Sigmoid colon (tissue), 7 donors: ENCODE data around the gene LRRC34. TPM values are rescaled to one million over a fixed set of nuclear protein-coding genes. Genes with fewer than 3 reads are reported as not detected.

ENCODE experiments used
- DNase-seq: peaks from one replicate; pipeline ENCODE4 v3.0.0-alpha.2; 2019
- H3K27ac ChIP-seq, 4 donors: fragments of 200-600 bp; sonication (generic); one replicate each; pipeline ENCODE4 v1.5.1; 2016 to 2019; ENCODE audit warnings: mild to moderate bottlenecking in 1 of 4
- H3K27me3 ChIP-seq, 3 donors: fragments of 200-600 bp; sonication (generic); one replicate each; pipeline ENCODE4 v1.5.1; 2019; ENCODE audit warnings: mild to moderate bottlenecking in 1 of 3
- H3K36me3 ChIP-seq, 4 donors: fragments of 200-600 bp; sonication (generic); one replicate each; pipeline ENCODE4 v1.5.1; 2016 to 2019
- H3K4me1 ChIP-seq, 4 donors: fragments of 200-600 bp; sonication (generic); one replicate each; pipeline ENCODE4 v1.5.1; 2017 to 2019
- H3K4me3 ChIP-seq, 4 donors: fragments of 200-600 bp; sonication (generic); one replicate each; pipeline ENCODE4 v1.5.1; 2017 to 2019; ENCODE audit warnings: mild to moderate bottlenecking in 2 of 4, moderate library complexity in 1 of 4
- H3K9me3 ChIP-seq, 4 donors: fragments of 200-600 bp in 3 of 4; sonication (generic) in 3 of 4; one replicate each; pipeline versions ENCODE4 v1.5.1 to v1.6.1; 2013 to 2019
- CTCF ChIP-seq, 4 experiments: fragments of 450-650 bp in 3 of 4; fragments of 200-600 bp in 1 of 4; IDR thresholded peaks; one replicate each; pipeline ENCODE4 v1.5.1; 2016 to 2019; ENCODE audit warnings: antibody characterized with exemption in 4 of 4, mild to moderate bottlenecking in 3 of 4, moderate library complexity in 2 of 4
- EP300 ChIP-seq, 4 donors: sonication (generic); formaldehyde crosslinking; IDR thresholded peaks; one replicate each; pipeline ENCODE4 v1.6.1; 2017; ENCODE audit warnings: antibody characterized with exemption in 4 of 4
- POLR2A ChIP-seq, 2 donors: fragments of 450-650 bp; IDR thresholded peaks; one replicate each; pipeline ENCODE4 v1.6.1; 2016; ENCODE audit warnings: antibody characterized with exemption in 2 of 2, mild to moderate bottlenecking in 2 of 2, moderate library complexity in 2 of 2
- POLR2AphosphoS5 ChIP-seq, 4 donors: sonication (generic); formaldehyde crosslinking; IDR thresholded peaks; one replicate each; pipeline ENCODE4 v1.6.1; 2017; ENCODE audit warnings: antibody characterized with exemption in 4 of 4
- WGBS, 2 donors: extraction: QIAGEN DNeasy Blood & Tissue Kit; methylation state at CpG; one replicate each; pipeline ENCODE4 v1.1.7; 2013; 5-methylcytosine and 5-hydroxymethylcytosine counted together
- intact Hi-C: fragments of 100-400 bp; cut with DNase I; formaldehyde crosslinking; loops from one replicate; pipeline ENCODE4 v1.15.1; 2023
- polyA plus RNA-seq, 3 donors: library from polyadenylated mRNA; stranded (reverse); fragments of 200-250 nt; gene quantifications; one replicate each; pipeline ENCODE4 v1.2.3, GENCODE V29; 2013
- total RNA-seq, 4 donors: library from RNA; depleted of rRNA; stranded (reverse); fragments of >200 nt; gene quantifications; one replicate each; pipeline ENCODE4 v1.1.0, GENCODE V29; 2016
- donor health status: healthy with polysubstance abuse.
- donor health status: Bipolar disorder and iron deficiency.
- donor health status: healthy.

Gene LRRC34
- total and polyA plus RNA-seq, 7 donors: 0.60 to 3.9 (median 1.4) TPM; not detected in 1

DNA sequence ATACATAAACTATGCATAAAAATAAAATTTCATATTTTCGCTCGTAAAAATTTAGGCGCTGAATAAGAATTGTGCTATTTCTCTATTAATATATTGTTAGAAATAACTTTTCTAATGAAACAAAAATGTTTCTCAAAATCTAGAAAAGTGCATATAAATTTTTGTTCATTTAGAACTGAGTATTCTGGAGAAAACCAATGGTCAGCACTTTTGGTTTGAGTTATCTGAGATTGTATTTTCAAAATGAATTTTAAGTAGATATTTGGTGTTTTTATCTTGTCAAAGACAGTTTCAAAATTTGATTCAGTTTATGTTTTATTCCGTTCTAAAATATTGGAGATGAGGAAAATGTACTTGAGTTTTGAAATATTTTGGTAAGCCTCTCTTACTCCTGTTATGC is 25.6 kb downstream of the LRRC34 start:
- intact Hi-C loops: no loop called here
- 97 to 98% methylated on average over 4 of the region's 4 CpGs for WGBS, 2 donors
- H3K36me3 ChIP-seq: peaks cover 10 to 86% (median 32%) of the 10 kb centered on the region in 4 donors

DNA sequence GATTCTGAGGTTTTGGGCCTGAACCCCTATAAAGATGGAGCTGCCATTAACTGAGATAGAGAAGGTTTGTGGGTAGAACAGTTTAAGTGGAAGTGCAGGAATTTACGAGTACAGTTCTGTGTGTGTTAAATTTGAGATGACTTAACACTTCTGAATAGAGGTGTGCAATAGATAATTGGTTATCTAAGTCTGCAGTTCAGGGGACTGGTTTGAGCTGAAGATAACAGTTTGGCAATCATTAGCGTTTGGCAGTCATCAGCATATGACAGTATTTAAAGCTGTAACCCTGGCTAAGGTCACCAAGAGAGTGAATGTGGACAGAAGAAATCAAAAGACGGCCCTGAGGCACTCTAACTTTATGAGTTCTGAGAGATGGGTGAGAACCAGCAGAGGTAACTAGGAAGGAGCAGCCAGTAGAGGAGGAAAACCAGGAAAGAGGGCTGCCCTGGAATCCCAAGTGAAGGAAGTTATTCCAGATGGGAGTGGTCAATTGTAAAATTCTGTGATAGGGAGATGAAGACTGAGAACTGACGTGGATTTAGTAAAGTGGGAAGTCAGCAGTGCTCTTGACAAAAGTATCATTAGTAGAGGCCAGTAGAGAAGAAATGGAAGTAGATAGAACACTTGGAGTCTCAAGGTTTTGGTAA is 31.4 kb downstream of the LRRC34 start:
- Histone ChIP-seq H3K36me3 (peaks cover 20 to 98% (median 51%) of the 10 kb centered on the region in 4 donors), H3K9me3 (no peaks in the 10 kb centered on the region), H3K27me3 (no peaks in the 10 kb centered on the region), H3K27ac (no peak overlapping the region), H3K4me3 (no peak overlapping the region), H3K4me1 (peaks cover 0 to under 1% (median 0%) of the 10 kb centered on the region in 4 donors)
- no peak for DNase-seq
- intact Hi-C loops: no loop called here
- TF ChIP-seq EP300 (IDR thresholded peaks at IDR 0.05) (no peak), POLR2A (IDR thresholded peaks at IDR 0.05) (no peak), POLR2AphosphoS5 (IDR thresholded peaks at IDR 0.05) (no peak), CTCF (IDR thresholded peaks at IDR 0.05) (no peak)
- 66 to 83% methylated on average over 4 of the region's 4 CpGs for WGBS, 2 donors

More for the DNA sequence above, 25.6 kb downstream of the LRRC34 start:
- no peak overlapping the region for H3K27ac ChIP-seq
- no peaks in the 10 kb centered on the region for H3K9me3 ChIP-seq
- no peak overlapping the region for H3K4me3 ChIP-seq
- no peak for DNase-seq
- no peaks in the 10 kb centered on the region for H3K27me3 ChIP-seq
- no peak for TF ChIP-seq POLR2AphosphoS5 (IDR thresholded peaks at IDR 0.05)
- no peak for TF ChIP-seq CTCF (IDR thresholded peaks at IDR 0.05)
- TF ChIP-seq POLR2A (IDR thresholded peaks at IDR 0.05): no peak
- no peak for TF ChIP-seq EP300 (IDR thresholded peaks at IDR 0.05)
- no peaks in the 10 kb centered on the region for H3K4me1 ChIP-seq

DNA sequence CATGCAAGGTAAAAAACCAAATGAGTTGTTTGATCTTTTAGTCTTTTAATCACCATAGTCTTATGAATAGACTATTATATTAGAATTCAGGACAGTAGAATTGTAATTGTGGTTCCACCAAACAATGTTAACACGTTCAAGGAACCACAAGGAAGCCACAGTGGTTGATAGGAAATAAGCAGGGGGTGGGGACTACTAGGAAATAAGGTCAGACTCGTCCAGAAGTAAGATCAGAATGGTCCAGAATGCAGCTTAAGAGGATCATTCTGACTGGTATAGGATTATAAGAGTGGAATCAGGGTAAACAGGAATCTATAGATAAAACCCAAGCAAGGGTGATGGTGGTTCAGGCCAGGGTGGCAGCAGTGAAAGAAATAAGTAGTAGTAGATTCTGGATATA is 32.0 kb downstream of the LRRC34 start:
- TF ChIP-seq EP300 (IDR thresholded peaks at IDR 0.05): no peak
- no peak for TF ChIP-seq POLR2A (IDR thresholded peaks at IDR 0.05)
- no peak for TF ChIP-seq POLR2AphosphoS5 (IDR thresholded peaks at IDR 0.05)
- no peak for TF ChIP-seq CTCF (IDR thresholded peaks at IDR 0.05)
- H3K4me1 ChIP-seq: peaks cover 0 to 7% (median 2%) of the 10 kb centered on the region in 4 donors
- H3K9me3 ChIP-seq: no peaks in the 10 kb centered on the region
- H3K4me3 ChIP-seq: no peak overlapping the region
- H3K27me3 ChIP-seq: no peaks in the 10 kb centered on the region
- intact Hi-C loops: no loop called here
- no peak overlapping the region for H3K27ac ChIP-seq
- DNase-seq: no peak
- H3K36me3 ChIP-seq: peaks cover 20 to 98% (median 47%) of the 10 kb centered on the region in 4 donors
- 52 to 66% methylated on average over 2 of the region's 2 CpGs for WGBS, 2 donors

- H3K4me1 ChIP-seq: peaks cover 0 to 28% (median 23%) of the 10 kb centered on the region in 4 donors
- H3K9me3 ChIP-seq: no peaks in the 10 kb centered on the region
- no peak overlapping the region for H3K27ac ChIP-seq
- no peak for DNase-seq
- peaks cover 20 to 85% (median 39%) of the 10 kb centered on the region in 4 donors for H3K36me3 ChIP-seq
- TF ChIP-seq POLR2AphosphoS5 (IDR thresholded peaks at IDR 0.05): no peak
- no peak for TF ChIP-seq CTCF (IDR thresholded peaks at IDR 0.05)
- no peak for TF ChIP-seq EP300 (IDR thresholded peaks at IDR 0.05)
- no peak for TF ChIP-seq POLR2A (IDR thresholded peaks at IDR 0.05)
- H3K4me3 ChIP-seq: no peak overlapping the region
- no peaks in the 10 kb centered on the region for H3K27me3 ChIP-seq
- intact Hi-C loops: no loop called here
- 83 to 97% methylated on average over 4 of the region's 4 CpGs for WGBS, 2 donors
These were observed 34.9 kb downstream of the LRRC34 start for GRCh38 chr3:169777822-169778221.
